Measurements from ENCODE around the gene CASK.

DNA sequence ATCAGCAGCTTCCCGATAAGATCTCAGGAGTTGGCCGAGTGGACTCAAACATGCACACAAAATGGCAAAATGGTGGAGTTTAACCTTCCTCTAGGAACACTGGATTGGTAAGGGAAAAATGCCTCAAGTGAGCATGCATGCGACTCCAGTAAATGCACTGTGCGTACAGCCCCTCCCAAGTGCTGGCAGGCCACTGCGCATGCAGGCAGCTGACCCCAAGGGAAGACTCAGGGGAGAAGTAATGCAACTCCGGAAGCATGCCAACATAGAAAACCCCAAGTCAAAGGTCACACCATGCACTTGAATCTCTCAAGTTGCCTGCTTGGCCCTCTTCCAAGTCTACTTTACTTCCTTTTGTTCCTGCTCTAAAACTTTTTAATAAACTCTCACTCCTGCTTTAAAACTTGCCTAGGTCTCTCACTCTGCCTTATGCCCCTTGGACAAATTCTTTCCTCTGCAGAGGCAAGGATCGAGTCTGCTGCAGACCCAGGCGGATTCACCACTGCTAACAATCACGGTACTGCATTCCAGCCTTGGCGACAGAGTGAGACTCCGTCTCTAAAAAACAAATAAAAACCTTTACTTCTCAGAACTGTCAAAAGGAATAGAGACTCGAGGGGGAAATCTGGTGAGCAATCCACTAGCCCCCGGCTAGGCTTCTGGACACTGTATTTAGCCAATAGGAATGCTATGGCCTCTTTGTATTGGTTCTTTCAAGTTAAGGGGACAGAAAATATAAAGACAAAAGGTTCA lies 442.7 kb downstream of the CASK start:
- TF ChIP-seq, protein P1, sequence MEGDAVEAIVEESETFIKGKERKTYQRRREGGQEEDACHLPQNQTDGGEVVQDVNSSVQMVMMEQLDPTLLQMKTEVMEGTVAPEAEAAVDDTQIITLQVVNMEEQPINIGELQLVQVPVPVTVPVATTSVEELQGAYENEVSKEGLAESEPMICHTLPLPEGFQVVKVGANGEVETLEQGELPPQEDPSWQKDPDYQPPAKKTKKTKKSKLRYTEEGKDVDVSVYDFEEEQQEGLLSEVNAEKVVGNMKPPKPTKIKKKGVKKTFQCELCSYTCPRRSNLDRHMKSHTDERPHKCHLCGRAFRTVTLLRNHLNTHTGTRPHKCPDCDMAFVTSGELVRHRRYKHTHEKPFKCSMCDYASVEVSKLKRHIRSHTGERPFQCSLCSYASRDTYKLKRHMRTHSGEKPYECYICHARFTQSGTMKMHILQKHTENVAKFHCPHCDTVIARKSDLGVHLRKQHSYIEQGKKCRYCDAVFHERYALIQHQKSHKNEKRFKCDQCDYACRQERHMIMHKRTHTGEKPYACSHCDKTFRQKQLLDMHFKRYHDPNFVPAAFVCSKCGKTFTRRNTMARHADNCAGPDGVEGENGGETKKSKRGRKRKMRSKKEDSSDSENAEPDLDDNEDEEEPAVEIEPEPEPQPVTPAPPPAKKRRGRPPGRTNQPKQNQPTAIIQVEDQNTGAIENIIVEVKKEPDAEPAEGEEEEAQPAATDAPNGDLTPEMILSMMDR (IDR thresholded peaks at IDR 0.05; ENCODE audit: low read depth, low read length, poor library complexity, severe bottlenecking), result no peak
- TF ChIP-seq EZH2phosphoT487 (IDR thresholded peaks at IDR 0.05; ENCODE audit: borderline replicate concordance, low read length), result no peak
